GM18499 (cell line): ENCODE measurements around the gene APBB1IP.
A peak's percentile ranks its signal among the peaks of the same experiment; 100 is the strongest.
"Not testable (repeated sequence)": the region's sequence is repeated elsewhere in the genome, so short reads cannot be mapped to it uniquely, and the experiment has no call there.

Experiments
- ATAC-seq: cut with Tn5 transposase; IDR thresholded peaks from one replicate; pipeline ENCODE4 v1.9.1; 2021; ENCODE audit warnings: moderate number of reproducible peaks; ENCODE audit not compliant: insufficient read depth, unreplicated experiment

Gene APBB1IP, protein sequence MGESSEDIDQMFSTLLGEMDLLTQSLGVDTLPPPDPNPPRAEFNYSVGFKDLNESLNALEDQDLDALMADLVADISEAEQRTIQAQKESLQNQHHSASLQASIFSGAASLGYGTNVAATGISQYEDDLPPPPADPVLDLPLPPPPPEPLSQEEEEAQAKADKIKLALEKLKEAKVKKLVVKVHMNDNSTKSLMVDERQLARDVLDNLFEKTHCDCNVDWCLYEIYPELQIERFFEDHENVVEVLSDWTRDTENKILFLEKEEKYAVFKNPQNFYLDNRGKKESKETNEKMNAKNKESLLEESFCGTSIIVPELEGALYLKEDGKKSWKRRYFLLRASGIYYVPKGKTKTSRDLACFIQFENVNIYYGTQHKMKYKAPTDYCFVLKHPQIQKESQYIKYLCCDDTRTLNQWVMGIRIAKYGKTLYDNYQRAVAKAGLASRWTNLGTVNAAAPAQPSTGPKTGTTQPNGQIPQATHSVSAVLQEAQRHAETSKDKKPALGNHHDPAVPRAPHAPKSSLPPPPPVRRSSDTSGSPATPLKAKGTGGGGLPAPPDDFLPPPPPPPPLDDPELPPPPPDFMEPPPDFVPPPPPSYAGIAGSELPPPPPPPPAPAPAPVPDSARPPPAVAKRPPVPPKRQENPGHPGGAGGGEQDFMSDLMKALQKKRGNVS

DNA sequence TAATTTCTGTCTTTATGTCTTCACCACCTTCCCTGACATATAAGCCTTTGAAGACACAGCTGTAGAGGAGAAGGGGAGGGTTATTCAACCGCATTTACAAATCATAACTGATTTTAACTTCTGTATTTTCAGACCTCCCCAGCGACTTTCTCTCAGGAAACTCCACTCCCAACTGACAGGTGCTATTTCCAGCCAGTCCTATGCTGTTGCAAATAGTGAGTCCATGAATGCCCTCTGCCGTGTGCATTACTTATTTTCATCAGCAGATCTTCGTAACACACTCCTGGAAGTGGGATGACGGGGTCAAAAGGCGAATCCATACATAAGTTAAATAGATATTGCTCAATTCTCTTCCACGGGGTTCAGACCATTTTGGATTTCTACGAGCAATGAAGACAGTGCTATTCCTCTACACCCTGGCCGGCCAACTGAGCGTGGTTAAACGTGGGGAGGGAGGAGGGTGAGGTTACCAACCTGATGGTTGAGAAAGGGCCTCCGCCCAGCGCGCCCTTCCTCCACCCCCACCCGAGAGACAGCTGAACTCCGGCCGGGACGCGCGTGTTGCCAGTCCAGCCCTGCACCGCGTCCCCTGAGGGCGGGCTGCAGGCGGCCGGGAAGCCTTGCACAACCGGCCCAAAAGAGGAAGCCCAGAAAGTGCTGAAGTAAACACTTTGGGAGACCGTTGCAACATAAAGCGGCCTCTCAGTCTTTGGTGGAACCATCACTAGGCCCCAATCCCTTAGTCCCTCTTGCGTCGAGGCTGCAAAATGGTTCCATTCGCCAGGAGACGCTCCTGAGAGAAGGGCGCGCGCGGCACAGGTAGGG is at the start of gene APBB1IP:
TSS of gene APBB1IP (plus strand) at position 705 of the 825 bp plus-strand sequence. CDS start 53,986 bp downstream, outside the sequence.
- ATAC-seq = peak; percentile 34

DNA sequence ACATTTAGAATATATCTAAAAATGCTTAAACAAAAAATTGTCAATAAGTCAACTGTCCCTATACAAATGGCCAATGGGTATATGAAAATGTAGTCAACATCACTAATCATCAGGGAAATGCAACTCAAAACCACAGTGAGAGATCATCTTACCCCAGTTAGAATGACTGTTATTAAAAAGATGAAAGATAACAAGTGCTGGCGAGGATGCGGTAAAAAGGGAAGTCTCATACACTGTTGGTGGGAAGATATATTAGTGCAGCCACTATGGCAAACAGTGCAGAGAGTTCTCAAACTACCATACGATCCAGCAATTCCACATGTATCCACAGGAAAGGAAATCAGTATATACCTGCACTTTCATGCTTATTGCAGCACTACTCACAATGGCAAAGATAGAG is 48.6 kb upstream of the APBB1IP start:
- no peak for ATAC-seq

DNA sequence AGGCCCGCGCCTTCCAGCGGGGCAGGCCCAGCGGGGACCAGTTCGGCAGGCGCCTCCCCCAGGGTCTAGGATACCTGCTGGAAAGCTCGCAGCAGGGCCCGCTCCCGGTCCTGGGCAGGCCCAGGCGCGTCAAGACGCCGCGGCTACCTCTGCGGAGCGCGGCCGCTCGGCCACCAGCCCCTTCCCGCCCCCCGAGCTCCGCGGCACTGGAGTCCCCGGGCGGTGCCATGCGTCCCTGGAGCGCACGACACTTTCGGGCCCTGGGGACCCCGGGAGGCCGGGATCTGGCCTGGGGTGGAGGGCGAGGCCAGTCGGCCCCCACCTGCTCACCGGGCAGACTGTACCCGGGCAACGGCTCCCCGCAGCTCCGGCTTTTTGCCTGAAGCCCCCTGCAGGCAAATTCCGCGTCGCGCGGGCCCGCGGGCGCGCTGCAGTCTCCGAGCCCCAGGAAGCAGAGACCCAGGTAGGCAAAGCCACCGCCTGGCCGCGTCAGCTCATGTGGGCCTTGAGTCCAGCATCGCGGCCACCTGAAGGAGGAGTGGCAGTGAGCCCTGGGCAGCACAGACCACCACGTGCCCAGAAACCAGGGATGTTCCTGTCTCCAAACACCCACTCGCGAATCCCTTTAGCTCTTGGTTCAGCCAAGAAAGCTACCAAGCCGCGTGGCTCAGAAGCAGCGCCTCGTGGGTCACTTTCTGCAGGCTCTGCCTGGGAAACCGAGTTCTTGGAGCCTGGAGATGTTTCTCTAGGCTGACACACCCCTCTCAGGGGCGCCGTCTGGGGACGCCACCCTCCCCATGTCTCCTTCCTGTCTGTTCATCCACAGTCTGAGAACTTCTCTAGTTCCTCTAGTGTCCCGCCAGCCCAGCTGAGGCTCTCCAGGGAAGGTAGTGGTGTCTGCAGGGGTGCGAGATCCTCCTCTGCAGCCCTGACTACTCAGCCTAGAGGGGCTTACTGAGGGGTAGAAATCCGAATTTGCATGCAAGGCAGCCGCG is 46.1 kb upstream of the APBB1IP start:
- no peak for ATAC-seq

DNA sequence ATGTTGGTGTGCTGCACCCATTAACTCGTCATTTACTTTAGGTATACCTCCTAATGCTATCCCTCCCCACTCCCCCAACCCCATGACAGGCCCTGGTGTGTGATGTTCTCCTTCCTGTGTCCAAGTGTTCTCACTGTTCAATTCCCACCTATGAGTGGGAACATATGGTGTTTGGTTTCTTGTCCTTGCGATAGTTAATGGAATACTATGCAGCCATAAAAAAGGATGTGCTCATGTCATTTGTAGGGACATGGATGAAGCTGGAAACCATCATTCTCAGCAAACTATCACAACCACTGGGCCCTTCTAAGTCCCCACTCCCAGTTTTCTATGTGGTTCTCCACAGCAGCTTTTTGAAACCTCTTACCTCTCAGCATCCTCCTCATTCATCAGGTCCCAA is 39.8 kb upstream of the APBB1IP start:
- ATAC-seq = not testable (repeated sequence)

DNA sequence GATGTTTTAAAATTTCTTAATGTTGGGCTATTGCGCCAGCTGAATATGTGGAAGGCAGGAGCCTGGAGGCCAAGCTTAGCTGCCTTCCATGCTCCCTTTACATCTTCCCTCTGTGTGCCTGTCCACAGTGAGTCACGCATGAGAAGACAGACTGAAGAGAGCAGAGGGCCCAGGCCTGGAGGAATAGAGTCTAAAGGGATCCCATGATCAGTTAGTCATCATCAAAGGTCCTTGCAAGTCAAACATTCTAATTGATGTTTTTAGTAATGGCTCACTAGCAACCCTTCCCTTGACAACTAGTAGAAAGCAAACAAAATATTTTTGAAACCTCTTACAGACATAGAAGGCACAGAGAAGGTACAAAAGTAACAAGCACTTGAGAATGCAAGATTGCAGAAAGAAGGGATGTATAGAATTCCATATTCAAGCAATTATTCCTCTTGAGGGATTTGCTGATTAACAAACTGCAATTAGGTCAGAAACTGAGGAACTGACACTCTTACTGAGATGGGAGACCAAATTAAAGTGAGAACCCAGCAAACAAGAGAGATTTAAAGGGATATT is 30.7 kb upstream of the APBB1IP start:
- no peak for ATAC-seq

DNA sequence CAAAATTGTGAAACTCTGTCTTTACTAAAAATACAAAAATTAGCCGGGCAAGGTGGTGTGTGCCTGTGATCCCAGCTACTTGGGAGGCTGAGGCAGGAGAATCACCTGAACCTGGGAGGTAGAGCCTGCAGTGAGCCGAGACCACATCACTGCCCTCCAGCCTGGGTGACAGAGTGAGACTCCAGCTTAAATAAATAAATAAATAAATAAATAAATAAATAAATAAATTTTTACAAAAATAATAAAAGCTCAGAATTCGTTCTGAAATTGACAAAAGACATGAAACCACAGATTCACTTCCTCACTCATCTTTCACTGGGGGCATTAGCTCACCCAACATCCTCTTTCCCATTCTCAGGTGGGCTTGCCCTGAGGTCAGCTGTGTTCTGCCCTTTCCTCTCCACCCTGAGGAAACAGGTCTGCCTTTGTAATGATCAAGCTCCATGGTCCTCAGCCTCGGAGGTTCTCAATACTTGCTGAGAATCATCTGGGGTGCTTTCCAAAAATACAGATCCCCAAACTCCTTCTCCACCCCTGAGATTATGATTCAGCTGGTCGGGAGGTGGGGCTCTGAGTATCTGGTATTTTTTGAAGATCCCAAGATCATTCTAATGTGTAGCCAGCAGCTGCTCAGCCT is 29.2 kb upstream of the APBB1IP start:
- no peak for ATAC-seq

DNA sequence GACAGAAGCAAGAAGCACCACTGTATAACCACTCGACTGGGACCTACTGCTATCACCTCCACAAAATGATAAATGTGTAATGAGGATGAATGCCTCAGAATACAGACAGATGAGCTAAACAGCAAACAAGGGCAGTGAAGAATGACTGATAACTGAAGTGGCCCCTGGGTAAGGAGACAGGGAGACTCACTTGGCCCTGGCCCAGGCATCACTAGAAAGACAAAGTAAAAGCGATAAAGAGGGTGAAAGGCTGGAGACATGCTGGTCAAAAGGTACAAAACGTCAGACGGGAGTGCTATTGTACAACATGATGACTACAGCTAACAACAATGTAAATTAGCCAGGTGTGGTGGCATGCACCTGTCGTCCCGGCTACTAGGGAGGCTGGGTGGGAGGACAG is 27.8 kb upstream of the APBB1IP start:
- ATAC-seq = no peak

DNA sequence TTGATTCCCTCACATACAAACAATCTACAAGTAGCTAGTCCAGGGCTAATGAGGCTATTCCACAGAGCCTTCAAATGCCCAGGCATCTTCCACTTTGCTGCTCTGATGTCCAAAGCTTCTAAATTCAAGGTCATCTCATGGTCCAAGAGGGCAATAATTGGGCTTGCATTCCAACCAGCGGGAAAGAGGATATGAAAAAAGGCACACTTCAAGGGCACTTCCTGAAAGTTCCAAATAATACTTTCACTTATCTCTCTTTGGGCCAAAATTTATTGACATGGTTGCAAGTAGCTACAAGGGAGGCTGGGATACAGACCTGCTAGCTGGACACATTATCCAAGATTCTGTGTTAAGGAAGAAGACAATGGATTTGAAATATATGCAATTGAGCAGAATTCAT is 25.2 kb upstream of the APBB1IP start:
- ATAC-seq = no peak

DNA sequence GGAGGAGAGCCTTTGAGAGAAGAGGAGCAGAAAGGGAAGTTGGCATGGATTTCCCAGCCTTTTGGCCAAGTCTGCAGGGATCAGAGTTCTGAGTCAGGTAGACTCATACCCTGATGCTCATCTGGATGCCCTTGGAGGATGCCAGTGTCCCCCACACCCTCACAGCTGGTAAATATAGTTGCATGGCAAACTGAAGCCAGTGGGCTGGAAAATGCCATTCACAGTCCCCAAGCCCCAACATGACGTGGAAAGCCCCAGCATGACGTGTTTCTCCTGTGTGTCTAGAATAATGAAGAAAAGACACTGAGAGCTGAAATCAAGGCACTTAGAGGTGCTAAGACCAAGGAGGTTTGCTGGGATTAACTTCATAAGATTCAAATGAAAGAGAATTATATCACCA is 24.8 kb upstream of the APBB1IP start:
- no peak for ATAC-seq

DNA sequence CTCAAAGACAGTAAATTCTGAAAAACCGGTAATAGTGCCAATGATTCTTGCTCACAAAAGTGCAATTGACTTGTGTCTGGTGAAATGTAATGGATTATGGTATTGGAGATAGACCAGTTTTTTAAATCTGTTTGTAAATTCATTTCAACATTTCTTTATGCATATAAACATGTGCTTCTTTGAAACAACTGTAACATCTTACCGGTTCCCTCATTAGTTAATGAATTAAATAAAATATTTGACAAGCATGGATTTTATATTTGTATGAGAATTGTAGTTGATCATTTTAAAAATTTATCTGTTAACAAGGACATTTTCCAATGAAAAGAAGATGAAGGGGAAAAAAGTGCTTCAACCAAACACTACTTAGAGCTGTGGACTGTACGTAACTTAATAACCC is 21.0 kb upstream of the APBB1IP start:
- ATAC-seq = no peak

DNA sequence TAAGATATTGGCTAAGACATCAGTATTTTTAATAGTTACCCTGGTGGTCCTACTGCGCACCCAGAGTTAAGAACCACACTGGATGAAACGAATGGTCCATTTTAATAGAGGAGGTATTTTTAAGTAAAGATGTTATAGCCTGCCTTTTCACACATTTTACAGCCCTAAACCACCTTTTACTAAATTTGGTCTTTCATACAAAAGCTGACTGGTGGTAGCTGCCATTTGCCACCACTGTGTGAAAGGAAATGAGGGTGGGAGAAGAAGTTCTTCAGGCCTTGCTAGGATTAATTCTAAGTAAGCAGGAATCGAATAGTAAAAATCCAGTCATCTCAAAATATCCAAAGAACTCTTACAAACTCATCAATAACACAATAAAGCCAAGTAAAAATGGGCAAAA is 15.2 kb upstream of the APBB1IP start:
- no peak for ATAC-seq

DNA sequence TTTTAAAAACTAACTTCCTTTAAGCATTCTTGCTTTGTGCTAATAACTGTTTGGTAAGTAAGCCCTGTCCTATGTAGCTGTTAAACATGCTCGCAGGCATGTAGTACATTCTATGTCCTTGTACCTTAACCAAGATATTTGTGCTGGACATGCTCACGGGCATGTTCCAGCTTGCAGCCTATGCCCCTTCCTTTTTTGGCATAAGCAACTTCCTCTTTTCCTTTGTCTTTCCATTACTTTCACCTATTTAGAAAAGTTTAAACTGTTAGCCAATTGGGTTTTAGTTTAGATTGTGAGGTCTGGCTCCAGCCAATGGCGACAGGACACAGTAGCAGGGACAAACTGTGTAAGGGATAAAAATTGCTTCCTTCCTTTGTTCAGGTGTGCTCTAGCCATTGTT is 14.4 kb upstream of the APBB1IP start:
- ATAC-seq = no peak

DNA sequence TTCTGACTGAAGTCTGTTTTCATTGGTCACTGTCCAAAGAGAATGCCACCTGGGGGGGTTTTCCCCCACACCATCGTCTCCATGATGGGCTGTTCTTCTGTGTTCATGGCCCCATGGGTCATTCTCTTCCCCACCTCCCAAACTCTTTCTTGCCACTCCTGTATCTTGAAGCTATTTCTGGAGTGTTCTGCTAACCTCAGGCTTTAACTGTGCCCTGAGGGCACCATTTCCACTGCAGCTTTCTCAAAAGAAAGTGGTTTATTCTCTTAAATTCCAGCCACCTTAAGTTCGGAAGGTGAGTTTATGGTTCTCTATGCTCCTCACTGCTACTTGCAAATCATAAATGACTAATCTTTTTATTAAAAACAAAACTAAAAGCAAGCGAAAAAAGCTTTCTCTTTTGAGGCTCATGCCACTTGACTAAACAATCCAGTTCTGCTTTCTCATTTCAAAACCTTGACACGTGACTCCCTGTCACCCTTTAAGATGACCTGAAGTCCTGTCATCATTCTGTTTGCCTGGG is 7.4 kb upstream of the APBB1IP start:
- ATAC-seq = peak; percentile 96

DNA sequence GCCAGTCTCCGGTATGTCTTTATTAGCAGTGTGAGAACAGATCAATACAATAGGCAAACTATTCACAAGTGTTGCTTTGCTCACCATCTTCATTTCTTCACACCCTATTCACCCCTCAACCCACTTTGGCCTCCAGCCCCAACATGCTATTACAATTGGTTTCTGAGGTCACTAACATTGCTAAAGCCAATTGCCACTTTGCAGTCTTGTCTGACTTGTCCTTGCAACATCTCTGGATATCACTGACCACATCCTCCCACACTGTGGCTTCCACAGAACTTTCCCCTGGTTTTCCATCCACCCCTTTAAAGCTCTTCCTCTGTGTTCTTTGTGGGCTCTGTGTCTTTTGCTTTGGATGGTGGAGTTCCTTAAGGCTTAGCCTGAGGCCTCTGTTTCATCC is 5.2 kb upstream of the APBB1IP start:
- no peak for ATAC-seq

DNA sequence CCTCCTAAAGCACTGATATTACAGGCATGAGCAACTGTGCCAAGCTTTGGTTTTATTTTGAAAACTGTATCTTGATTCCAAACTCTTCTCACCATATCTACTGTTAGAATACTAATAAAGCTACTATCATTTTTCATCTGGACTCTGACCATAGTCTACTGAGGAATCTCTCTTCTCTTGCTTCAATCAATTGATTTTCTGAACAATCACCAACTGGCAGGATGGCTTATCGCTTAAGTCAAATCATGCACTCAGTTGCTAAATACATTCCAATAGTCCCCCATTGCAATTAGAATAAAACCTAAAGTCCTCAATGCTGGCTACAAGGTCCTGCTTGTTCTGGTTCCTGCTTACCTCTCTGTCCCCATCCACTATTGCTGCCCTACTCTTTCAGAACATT is 2.3 kb upstream of the APBB1IP start:
- no peak for ATAC-seq

DNA sequence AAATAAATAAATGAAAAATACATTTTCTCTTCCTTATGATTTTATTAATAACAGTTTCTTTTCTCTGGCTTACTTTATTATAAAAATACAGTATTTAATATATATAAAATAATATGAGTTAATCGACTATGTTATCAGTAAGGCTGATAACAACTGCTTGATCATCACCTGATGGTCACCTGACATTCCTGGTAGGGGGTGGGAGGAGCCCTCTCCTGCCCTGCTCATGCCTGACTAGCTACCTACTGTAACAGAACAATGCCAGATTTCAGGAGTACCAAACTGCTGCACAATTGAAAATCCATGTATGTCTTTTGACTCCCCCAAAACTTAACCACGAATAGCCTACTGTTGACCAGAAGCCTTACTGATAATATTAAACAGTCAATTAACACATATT is 1.3 kb upstream of the APBB1IP start:
- ATAC-seq = no peak

DNA sequence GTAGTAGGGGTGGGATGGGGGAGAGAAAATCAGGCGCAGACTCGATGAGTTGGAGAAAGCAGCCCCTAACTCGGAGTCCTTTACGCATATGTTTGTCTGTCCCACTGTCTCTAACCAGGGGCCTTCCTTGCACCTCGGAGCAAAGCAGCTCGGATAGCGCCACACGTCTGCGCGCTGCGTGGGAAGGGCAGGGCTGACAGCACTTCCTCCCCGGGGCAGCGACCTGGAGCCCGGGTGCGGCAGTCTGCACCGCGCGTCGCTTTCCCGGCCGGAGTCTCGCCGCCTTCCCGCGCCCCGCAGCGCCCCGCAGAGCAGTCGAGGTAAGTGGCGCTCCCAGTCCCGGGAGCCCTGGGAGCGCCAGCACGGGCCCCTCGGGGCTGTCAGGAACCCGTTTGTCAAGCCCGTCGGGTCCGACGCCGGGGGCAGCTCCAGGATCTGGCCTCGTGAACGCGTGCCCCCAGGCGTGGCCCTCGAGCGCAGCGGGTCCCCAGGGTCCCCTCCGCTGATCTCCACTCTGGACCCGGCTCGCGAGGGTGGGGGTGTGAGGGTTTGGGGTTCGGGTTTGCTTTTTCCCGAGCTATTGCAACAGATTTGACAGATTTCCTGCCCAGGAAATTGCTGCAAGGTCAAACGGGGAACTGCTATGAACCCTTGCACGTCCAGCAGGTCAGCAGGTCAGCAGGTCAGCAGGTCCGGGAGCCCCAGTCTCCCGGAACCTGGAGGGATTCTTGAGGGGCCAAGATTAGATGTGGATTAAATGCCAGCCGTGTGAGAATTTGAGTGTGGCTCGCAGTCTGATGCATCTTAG is 597 bp downstream of the APBB1IP start:
- ATAC-seq = no peak
